Measurements from ENCODE around the gene MAP6D1.

DNA sequence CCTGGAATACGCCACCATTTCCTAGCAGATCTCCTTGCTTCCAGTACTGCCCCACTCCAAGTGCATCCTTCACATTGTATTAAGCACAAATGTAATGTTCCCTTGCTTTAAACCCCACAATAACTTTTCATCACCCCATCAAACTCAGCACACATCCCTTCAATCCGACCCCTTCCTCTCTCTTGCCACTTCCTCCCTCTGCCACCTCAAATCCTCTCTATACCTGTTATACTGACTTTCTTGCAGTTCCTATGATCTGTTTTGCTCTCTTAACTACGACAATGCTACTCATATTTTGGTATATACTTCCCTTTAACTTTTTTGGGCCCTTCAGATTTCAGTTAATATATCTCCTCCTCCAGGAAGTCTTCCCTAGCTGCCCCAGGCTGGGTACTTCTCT is 45.2 kb upstream of the MAP6D1 start:
- TF ChIP-seq, protein P1, sequence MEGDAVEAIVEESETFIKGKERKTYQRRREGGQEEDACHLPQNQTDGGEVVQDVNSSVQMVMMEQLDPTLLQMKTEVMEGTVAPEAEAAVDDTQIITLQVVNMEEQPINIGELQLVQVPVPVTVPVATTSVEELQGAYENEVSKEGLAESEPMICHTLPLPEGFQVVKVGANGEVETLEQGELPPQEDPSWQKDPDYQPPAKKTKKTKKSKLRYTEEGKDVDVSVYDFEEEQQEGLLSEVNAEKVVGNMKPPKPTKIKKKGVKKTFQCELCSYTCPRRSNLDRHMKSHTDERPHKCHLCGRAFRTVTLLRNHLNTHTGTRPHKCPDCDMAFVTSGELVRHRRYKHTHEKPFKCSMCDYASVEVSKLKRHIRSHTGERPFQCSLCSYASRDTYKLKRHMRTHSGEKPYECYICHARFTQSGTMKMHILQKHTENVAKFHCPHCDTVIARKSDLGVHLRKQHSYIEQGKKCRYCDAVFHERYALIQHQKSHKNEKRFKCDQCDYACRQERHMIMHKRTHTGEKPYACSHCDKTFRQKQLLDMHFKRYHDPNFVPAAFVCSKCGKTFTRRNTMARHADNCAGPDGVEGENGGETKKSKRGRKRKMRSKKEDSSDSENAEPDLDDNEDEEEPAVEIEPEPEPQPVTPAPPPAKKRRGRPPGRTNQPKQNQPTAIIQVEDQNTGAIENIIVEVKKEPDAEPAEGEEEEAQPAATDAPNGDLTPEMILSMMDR (IDR thresholded peaks at IDR 0.05; ENCODE audit: borderline replicate concordance, extremely low read depth, low read length, poor library complexity, severe bottlenecking) = no peak
- TF ChIP-seq EZH2 (IDR thresholded peaks at IDR 0.05; ENCODE audit: borderline replicate concordance, low read depth, low read length, severe bottlenecking) = no peak

Measured in DND-41 (cell line).